ENCODE results near the gene OR5C1.
A peak's percentile ranks its signal among the peaks of the same experiment; 100 is the strongest.
"Not testable (repeated sequence)": the region's sequence is repeated elsewhere in the genome, so short reads cannot be mapped to it uniquely, and the experiment has no call there.

OR5C1 gene

GRCh38 chr9:122788831-122789230 lies at the start of gene OR5C1:
TSS of gene OR5C1 (plus strand) at chr9:122788933. CDS start at chr9:122788933, 0 bp downstream.
- no peak for DNase-seq

GRCh38 chr9:122742003-122742402 lies 46.7 kb upstream of the OR5C1 start, which contains the start of gene OR1L6:
TSS of gene OR1L6 (plus strand) at chr9:122742303. CDS start at chr9:122749848, 7,545 bp downstream.
- DNase-seq: no peak

- no peak for DNase-seq
Measured at GRCh38 chr9:122754825-122755224, 33.9 kb upstream of the OR5C1 start.

GRCh38 chr9:122767817-122768216 lies 20.9 kb upstream of the OR5C1 start:
- DNase-seq: no peak

- DNase-seq: no peak
Measured at GRCh38 chr9:122777052-122777451, 11.7 kb upstream of the OR5C1 start.

- no peak for DNase-seq
Measured at GRCh38 chr9:122777935-122778627, 10.7 kb upstream of the OR5C1 start.

- no peak for DNase-seq
Measured at GRCh38 chr9:122779181-122779580, 9.6 kb upstream of the OR5C1 start.

GRCh38 chr9:122780026-122780425 lies 8.7 kb upstream of the OR5C1 start:
- no peak for DNase-seq

- no peak for DNase-seq
Measured at GRCh38 chr9:122781671-122782070, 7.1 kb upstream of the OR5C1 start.

- no peak for DNase-seq
Measured at GRCh38 chr9:122785269-122785668, 3.5 kb upstream of the OR5C1 start.

- DNase-seq: no peak
Measured at GRCh38 chr9:122786338-122786737, 2.4 kb upstream of the OR5C1 start.

GRCh38 chr9:122789256-122790046 lies 718 bp downstream of the OR5C1 start:
- no peak for DNase-seq

- no peak for DNase-seq
Measured at GRCh38 chr9:122791872-122792669, 3.3 kb downstream of the OR5C1 start.

- no peak for DNase-seq
Measured at GRCh38 chr9:122797316-122798063, 8.8 kb downstream of the OR5C1 start.

- no peak for DNase-seq
Measured at GRCh38 chr9:122800066-122801060, 11.6 kb downstream of the OR5C1 start, which contains the start of gene OR1K1. TSS of gene OR1K1 (plus strand) at chr9:122800123. CDS start at chr9:122800123, 0 bp downstream.

GRCh38 chr9:122806661-122807060 lies 17.9 kb downstream of the OR5C1 start:
- no peak for DNase-seq

GRCh38 chr9:122807271-122807900 lies 18.7 kb downstream of the OR5C1 start:
- DNase-seq: no peak

- no peak for DNase-seq
Measured at GRCh38 chr9:122808141-122808540, 19.4 kb downstream of the OR5C1 start.

- DNase-seq: not testable (repeated sequence)
Measured at GRCh38 chr9:122809261-122809660, 20.5 kb downstream of the OR5C1 start.

GRCh38 chr9:122810306-122810946 lies 21.7 kb downstream of the OR5C1 start:
- DNase-seq: peak; percentile 22 to 59 (median 49)
